GM12878 (cell line): ENCODE results near the gene EHD1.

Experiments
- ATF7 ChIP-seq: fragments of 450-650 bp; IDR thresholded peaks from 2 replicates; pipeline ENCODE4 v1.6.1; 2016; ENCODE audit warnings: low read depth, mild to moderate bottlenecking
- ETV6 ChIP-seq, 2 experiments: fragments of 450-650 bp in 1 of 2; IDR thresholded peaks in 1 of 2; conservative IDR thresholded peaks in 1 of 2; 2 replicates each; pipeline ENCODE4 v1.6.1; 2014; ENCODE audit warnings: antibody characterized with exemption in 1 of 2, borderline replicate concordance in 1 of 2, low read depth in 1 of 2, mild to moderate bottlenecking in 1 of 2, moderate library complexity in 1 of 2
- HDAC6 ChIP-seq: fragments of 200-600 bp; sonication (generic); IDR thresholded peaks from one replicate; pipeline ENCODE4 v1.8.0; 2017; ENCODE audit warnings: antibody characterized with exemption; ENCODE audit not compliant: unreplicated experiment
- JUND ChIP-seq: IDR thresholded peaks from 2 replicates; pipeline ENCODE4 v1.6.1; 2012; ENCODE audit warnings: low read depth, mild to moderate bottlenecking, low read length, improper control_type of control experiment, moderate library complexity
- KAT2A ChIP-seq: conservative IDR thresholded peaks from 2 replicates; pipeline ENCODE4 v1.6.1; 2011; ENCODE audit warnings: low read depth, low read length; ENCODE audit not compliant: control insufficient read depth
- NR2C2 ChIP-seq: IDR thresholded peaks from 2 replicates; pipeline ENCODE4 v1.6.1; 2011; ENCODE audit warnings: borderline replicate concordance, low read depth; ENCODE audit not compliant: control insufficient read depth, insufficient read length
- POLR2A ChIP-seq: IDR thresholded peaks from 2 replicates; pipeline ENCODE4 v1.6.1; 2011; ENCODE audit warnings: low read depth, mild to moderate bottlenecking, low read length
- POLR2AphosphoS5 ChIP-seq: IDR thresholded peaks from 2 replicates; pipeline ENCODE4 v1.6.1; 2011; ENCODE audit warnings: mild to moderate bottlenecking, low read length, inconsistent platforms
- RBBP5 ChIP-seq: fragments of 200-600 bp; sonication (generic); conservative IDR thresholded peaks from 2 replicates; pipeline ENCODE4 v1.6.1; 2016
- TF ChIP-seq, protein P1 (sequence below): IDR thresholded peaks from 2 replicates; pipeline ENCODE4 v1.6.1; 2011; ENCODE audit warnings: mild to moderate bottlenecking, low read depth, low read length, moderate library complexity; ENCODE audit not compliant: insufficient replicate concordance
- TF ChIP-seq, protein P2 (sequence below): IDR thresholded peaks from 2 replicates; pipeline ENCODE4 v1.6.1; 2012; ENCODE audit warnings: low read depth, low read length, improper control_type of control experiment
- TF ChIP-seq, protein P3 (sequence below), 3 experiments: IDR thresholded peaks in 2 of 3; conservative IDR thresholded peaks in 1 of 3; 2 replicates each; pipeline ENCODE4 v1.5.1; 2011; ENCODE audit warnings: low read depth in 3 of 3, low read length in 3 of 3, mild to moderate bottlenecking in 3 of 3, control low read depth in 2 of 3, moderate library complexity in 2 of 3, inconsistent platforms in 1 of 3, mixed read lengths in 1 of 3; ENCODE audit not compliant: control insufficient read depth in 2 of 3, insufficient read depth in 1 of 3; ENCODE audit errors: extremely low read depth in 1 of 3

DNA sequence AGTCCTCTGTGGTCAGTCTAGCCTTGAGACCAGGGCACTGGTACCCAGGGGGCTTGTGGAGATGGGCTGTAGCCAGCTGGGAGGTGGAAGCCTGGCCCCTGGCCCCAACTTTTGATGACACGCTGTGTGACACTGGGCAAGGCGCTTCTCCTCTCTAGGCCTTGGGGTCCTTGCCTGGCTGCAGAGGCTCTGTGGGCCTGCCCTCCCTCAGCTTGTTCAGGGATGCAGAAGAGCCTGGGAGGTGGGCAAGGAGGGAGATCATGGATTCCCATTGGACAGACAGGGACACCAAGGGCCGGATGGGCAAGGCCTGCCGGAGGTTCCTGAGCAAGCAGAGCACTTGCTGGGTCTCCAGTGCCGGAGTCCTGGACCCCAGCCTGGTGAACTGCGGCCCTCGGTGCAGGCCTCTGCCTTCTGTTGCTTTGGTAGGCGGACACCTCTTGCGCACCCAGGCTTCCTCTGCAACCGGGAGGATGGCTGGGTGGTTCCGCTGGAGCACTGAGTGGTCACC is 44.8 kb upstream of the EHD1 start:
- TF ChIP-seq, protein P1, sequence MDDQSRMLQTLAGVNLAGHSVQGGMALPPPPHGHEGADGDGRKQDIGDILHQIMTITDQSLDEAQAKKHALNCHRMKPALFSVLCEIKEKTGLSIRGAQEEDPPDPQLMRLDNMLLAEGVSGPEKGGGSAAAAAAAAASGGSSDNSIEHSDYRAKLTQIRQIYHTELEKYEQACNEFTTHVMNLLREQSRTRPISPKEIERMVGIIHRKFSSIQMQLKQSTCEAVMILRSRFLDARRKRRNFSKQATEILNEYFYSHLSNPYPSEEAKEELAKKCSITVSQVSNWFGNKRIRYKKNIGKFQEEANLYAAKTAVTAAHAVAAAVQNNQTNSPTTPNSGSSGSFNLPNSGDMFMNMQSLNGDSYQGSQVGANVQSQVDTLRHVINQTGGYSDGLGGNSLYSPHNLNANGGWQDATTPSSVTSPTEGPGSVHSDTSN: no peak
- TF ChIP-seq ETV6 (conservative IDR thresholded peaks at IDR 0.05 in 1 of 2, IDR thresholded peaks at IDR 0.05 in 1 of 2; ENCODE audit: borderline replicate concordance in 1 of 2, low read depth in 1 of 2) (no peak), NR2C2 (no peak), RBBP5 (no peak), HDAC6 (no peak), ATF7 (no peak), KAT2A (no peak), POLR2AphosphoS5 (no peak), JUND (no peak), POLR2A (no peak)
- TF ChIP-seq, protein P2, sequence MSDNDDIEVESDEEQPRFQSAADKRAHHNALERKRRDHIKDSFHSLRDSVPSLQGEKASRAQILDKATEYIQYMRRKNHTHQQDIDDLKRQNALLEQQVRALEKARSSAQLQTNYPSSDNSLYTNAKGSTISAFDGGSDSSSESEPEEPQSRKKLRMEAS: no peak
- TF ChIP-seq, protein P3, sequence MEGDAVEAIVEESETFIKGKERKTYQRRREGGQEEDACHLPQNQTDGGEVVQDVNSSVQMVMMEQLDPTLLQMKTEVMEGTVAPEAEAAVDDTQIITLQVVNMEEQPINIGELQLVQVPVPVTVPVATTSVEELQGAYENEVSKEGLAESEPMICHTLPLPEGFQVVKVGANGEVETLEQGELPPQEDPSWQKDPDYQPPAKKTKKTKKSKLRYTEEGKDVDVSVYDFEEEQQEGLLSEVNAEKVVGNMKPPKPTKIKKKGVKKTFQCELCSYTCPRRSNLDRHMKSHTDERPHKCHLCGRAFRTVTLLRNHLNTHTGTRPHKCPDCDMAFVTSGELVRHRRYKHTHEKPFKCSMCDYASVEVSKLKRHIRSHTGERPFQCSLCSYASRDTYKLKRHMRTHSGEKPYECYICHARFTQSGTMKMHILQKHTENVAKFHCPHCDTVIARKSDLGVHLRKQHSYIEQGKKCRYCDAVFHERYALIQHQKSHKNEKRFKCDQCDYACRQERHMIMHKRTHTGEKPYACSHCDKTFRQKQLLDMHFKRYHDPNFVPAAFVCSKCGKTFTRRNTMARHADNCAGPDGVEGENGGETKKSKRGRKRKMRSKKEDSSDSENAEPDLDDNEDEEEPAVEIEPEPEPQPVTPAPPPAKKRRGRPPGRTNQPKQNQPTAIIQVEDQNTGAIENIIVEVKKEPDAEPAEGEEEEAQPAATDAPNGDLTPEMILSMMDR (IDR thresholded peaks at IDR 0.05 in 2 of 3, conservative IDR thresholded peaks at IDR 0.05 in 1 of 3; ENCODE audit: control insufficient read depth in 2 of 3, extremely low read depth in 1 of 3, insufficient read depth in 1 of 3, low read depth in 3 of 3, low read length in 3 of 3): no peak
